ENCODE results near the gene RPS3A.

- TF ChIP-seq SIN3B (IDR thresholded peaks at IDR 0.05; ENCODE audit: low read length) (no peak), DMTF1 (CRISPR knock-in tag; IDR thresholded peaks at IDR 0.05) (no peak), EEA1 (CRISPR knock-in tag; IDR thresholded peaks at IDR 0.05; ENCODE audit: borderline replicate concordance) (no peak)
Measured at GRCh38 chr4:151142758-151143157, 43.3 kb downstream of the RPS3A start.
